ENCODE results near the gene PHF14.
"Not testable (repeated sequence)": the region's sequence is repeated elsewhere in the genome, so short reads cannot be mapped to it uniquely, and the experiment has no call there.

- not testable (repeated sequence) for TF ChIP-seq CTCF (conservative IDR thresholded peaks at IDR 0.05 in 1 of 2, IDR thresholded peaks at IDR 0.05 in 1 of 2; ENCODE audit: extremely low read depth in 1 of 2, insufficient read depth in 1 of 2, low read depth in 1 of 2, low read length in 2 of 2); EZH2 (IDR thresholded peaks at IDR 0.05; ENCODE audit: borderline replicate concordance, low read length)
Measured at GRCh38 chr7:10950974-10951578, 22.6 kb upstream of the PHF14 start.
